Stomach smooth muscle (tissue), 2 donors: ENCODE data around the gene HCFC2.

Source experiments
- H3K27ac ChIP-seq: one replicate; pipeline ENCODE4 v1.7.0; 2013; ENCODE audit warnings: mild to moderate bottlenecking, low read length, inconsistent platforms
- H3K27me3 ChIP-seq, 2 donors: one replicate each; pipeline ENCODE4 v1.7.0; 2013; ENCODE audit warnings: low read length in 2 of 2; ENCODE audit not compliant: insufficient read depth in 2 of 2, control insufficient read depth in 1 of 2
- H3K36me3 ChIP-seq, 2 donors: one replicate each; pipeline ENCODE4 v1.7.0; 2013; ENCODE audit warnings: low read length in 2 of 2; ENCODE audit not compliant: control insufficient read depth in 2 of 2, insufficient read depth in 2 of 2
- H3K4me1 ChIP-seq: one replicate; pipeline ENCODE4 v1.7.0; 2013; ENCODE audit warnings: low read length; ENCODE audit not compliant: control insufficient read depth, insufficient read depth
- H3K4me3 ChIP-seq, 2 donors: one replicate each; pipeline ENCODE4 v1.7.0; 2013; ENCODE audit warnings: low read length in 2 of 2
- H3K9ac ChIP-seq, 2 donors: one replicate each; pipeline ENCODE4 v1.7.0; 2013; ENCODE audit warnings: low read length in 2 of 2, mild to moderate bottlenecking in 1 of 2
- H3K9me3 ChIP-seq, 2 donors: one replicate each; pipeline ENCODE4 v1.7.0; 2013; ENCODE audit warnings: low read length in 2 of 2; ENCODE audit not compliant: control insufficient read depth in 2 of 2
- donor health status: healthy.
- donor health status: Pancreatic carcinoma.

The HCFC2 gene

GRCh38 chr12:104044158-104044557, 20.2 kb upstream of the HCFC2 start:
- H3K4me1 ChIP-seq: peaks cover 23% of the 10 kb centered on the region
- H3K27me3 ChIP-seq: no peaks in the 10 kb centered on the region
- no peak overlapping the region for H3K27ac ChIP-seq
- no peaks in the 10 kb centered on the region for H3K9me3 ChIP-seq
- no peak overlapping the region for H3K9ac ChIP-seq
- H3K36me3 ChIP-seq: peaks cover 0 to 6% of the 10 kb centered on the region in 2 donors
- H3K4me3 ChIP-seq: no peak overlapping the region

- Histone ChIP-seq H3K9me3 (no peaks in the 10 kb centered on the region), H3K4me3 (no peak overlapping the region), H3K27ac (no peak overlapping the region), H3K36me3 (peaks cover 0 to 6% of the 10 kb centered on the region in 2 donors), H3K4me1 (peaks cover 28% of the 10 kb centered on the region), H3K27me3 (no peaks in the 10 kb centered on the region), H3K9ac (no peak overlapping the region)
Measured at GRCh38 chr12:104046306-104046705, 18.0 kb upstream of the HCFC2 start.

- Histone ChIP-seq H3K27me3 (no peaks in the 10 kb centered on the region), H3K9ac (no peak overlapping the region), H3K27ac (peak overlapping the region; percentile 64), H3K36me3 (no peaks in the 10 kb centered on the region), H3K9me3 (no peaks in the 10 kb centered on the region), H3K4me1 (peaks cover 28% of the 10 kb centered on the region), H3K4me3 (peak overlapping the region; percentile 80 to 81)
Measured at GRCh38 chr12:104048162-104048561, 16.2 kb upstream of the HCFC2 start.

GRCh38 chr12:104048811-104049210, 15.5 kb upstream of the HCFC2 start:
- peak overlapping the region; percentile 64 for H3K27ac ChIP-seq
- H3K9ac ChIP-seq: peak overlapping the region; percentile 59 to 80
- H3K4me1 ChIP-seq: peaks cover 28% of the 10 kb centered on the region
- no peaks in the 10 kb centered on the region for H3K36me3 ChIP-seq
- peak overlapping the region; percentile 80 to 81 for H3K4me3 ChIP-seq
- no peaks in the 10 kb centered on the region for H3K27me3 ChIP-seq
- H3K9me3 ChIP-seq: no peaks in the 10 kb centered on the region

- Histone ChIP-seq H3K9me3 (no peaks in the 10 kb centered on the region), H3K4me1 (peaks cover 28% of the 10 kb centered on the region), H3K9ac (peak overlapping the region; percentile 59 to 80), H3K36me3 (no peaks in the 10 kb centered on the region), H3K4me3 (peak overlapping the region; percentile 80 to 81), H3K27me3 (no peaks in the 10 kb centered on the region), H3K27ac (peak overlapping the region; percentile 64)
Measured at GRCh38 chr12:104049278-104049902, 14.9 kb upstream of the HCFC2 start.

GRCh38 chr12:104049903-104050356, 14.4 kb upstream of the HCFC2 start, which contains the start of gene GLT8D2:
GLT8D2 (minus strand) TSS chr12:104050187; CDS start chr12:104019648, 30,539 bp downstream.
- peaks cover 26% of the 10 kb centered on the region for H3K4me1 ChIP-seq

GRCh38 chr12:104050436-104050835, 13.9 kb upstream of the HCFC2 start:
- no peaks in the 10 kb centered on the region for H3K36me3 ChIP-seq
- peaks cover 26% of the 10 kb centered on the region for H3K4me1 ChIP-seq
- peak overlapping the region; percentile 80 to 81 for H3K4me3 ChIP-seq
- no peaks in the 10 kb centered on the region for H3K9me3 ChIP-seq
- H3K27me3 ChIP-seq: no peaks in the 10 kb centered on the region
- peak overlapping the region; percentile 64 for H3K27ac ChIP-seq
- H3K9ac ChIP-seq: peak overlapping the region; percentile 59 to 80

More at GRCh38 chr12:104049903-104050356, 14.4 kb upstream of the HCFC2 start, which contains the start of gene GLT8D2:
- Histone ChIP-seq H3K9me3 (no peaks in the 10 kb centered on the region), H3K27me3 (no peaks in the 10 kb centered on the region), H3K36me3 (no peaks in the 10 kb centered on the region), H3K9ac (peak within 1 kb of the TSS; percentile 59 to 80), H3K4me3 (peak within 1 kb of the TSS; percentile 80 to 81), H3K27ac (peak within 1 kb of the TSS; percentile 64)

GRCh38 chr12:104054681-104055346, 9.5 kb upstream of the HCFC2 start:
- H3K9ac ChIP-seq: no peak overlapping the region
- no peaks in the 10 kb centered on the region for H3K27me3 ChIP-seq
- H3K36me3 ChIP-seq: no peaks in the 10 kb centered on the region
- H3K4me1 ChIP-seq: peaks cover 19% of the 10 kb centered on the region
- no peak overlapping the region for H3K4me3 ChIP-seq
- no peak overlapping the region for H3K27ac ChIP-seq
- no peaks in the 10 kb centered on the region for H3K9me3 ChIP-seq

GRCh38 chr12:104055686-104056388, 8.5 kb upstream of the HCFC2 start:
- Histone ChIP-seq H3K9me3 (no peaks in the 10 kb centered on the region), H3K27ac (peak overlapping the region; percentile 31), H3K36me3 (no peaks in the 10 kb centered on the region), H3K4me3 (peak overlapping the region in 1 of 2 donors; percentile 15), H3K4me1 (peaks cover 15% of the 10 kb centered on the region), H3K27me3 (no peaks in the 10 kb centered on the region), H3K9ac (no peak overlapping the region)

- peak overlapping the region in 1 of 2 donors; percentile 15 for H3K4me3 ChIP-seq
- H3K9me3 ChIP-seq: no peaks in the 10 kb centered on the region
- peaks cover 15% of the 10 kb centered on the region for H3K4me1 ChIP-seq
- H3K27me3 ChIP-seq: no peaks in the 10 kb centered on the region
- peak overlapping the region; percentile 31 for H3K27ac ChIP-seq
- no peak overlapping the region for H3K9ac ChIP-seq
- H3K36me3 ChIP-seq: no peaks in the 10 kb centered on the region
Measured at GRCh38 chr12:104056419-104056972, 7.8 kb upstream of the HCFC2 start.
